ENCODE measurements around the gene PI3. TPM values are rescaled to one million over a fixed set of nuclear protein-coding genes. Genes with fewer than 3 reads are reported as not detected.
A peak's percentile ranks its signal among the peaks of the same experiment; 100 is the strongest.
"Not testable (repeated sequence)": the region's sequence is repeated elsewhere in the genome, so short reads cannot be mapped to it uniquely, and the experiment has no call there.

The PI3 gene, protein sequence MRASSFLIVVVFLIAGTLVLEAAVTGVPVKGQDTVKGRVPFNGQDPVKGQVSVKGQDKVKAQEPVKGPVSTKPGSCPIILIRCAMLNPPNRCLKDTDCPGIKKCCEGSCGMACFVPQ
- total RNA-seq (2021; fragmentation: NEBNext Ultra II Directional; extraction: Animal tissue kit (Norgen Biotek cat#: 25700)) = not detected
- long read RNA-seq = 0 reads

DNA sequence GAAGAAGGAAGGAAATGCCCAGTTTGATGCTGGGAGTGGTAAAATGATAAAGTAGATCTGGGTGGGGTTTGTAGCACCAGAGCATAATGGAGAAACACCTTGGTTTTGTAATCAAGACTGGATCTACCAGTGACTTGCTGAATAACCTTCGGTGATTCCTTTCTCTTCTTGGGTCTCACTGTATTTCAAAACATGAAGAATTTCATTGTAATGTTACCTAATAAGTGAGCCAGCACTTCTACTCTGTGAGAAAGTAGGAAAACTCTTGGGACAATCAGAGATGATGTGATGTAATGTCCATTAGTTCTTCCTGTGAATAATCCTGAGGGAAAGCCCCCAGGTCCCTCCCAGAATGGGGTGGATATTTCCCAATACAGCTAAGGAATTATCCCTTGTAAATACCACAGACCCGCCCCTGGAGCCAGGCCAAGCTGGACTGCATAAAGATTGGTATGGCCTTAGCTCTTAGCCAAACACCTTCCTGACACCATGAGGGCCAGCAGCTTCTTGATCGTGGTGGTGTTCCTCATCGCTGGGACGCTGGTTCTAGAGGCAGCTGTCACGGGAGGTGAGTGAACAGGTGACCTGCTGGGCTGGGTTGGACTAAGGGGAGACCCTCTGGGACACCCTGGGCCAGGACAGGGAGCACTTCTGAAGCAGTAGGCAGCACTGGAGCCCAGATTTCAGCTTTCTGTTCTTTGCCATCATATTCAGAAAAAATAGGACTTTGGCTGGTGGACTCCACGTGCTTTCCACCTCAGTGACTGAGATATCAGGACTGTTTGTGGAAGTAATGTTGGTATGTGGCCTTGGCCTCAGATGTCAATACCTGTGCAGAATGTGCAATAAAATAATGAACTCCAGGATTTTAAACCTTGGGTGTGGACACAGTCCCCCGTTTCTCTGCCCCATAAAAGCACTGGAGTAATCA lies at the start of gene PI3:
Gene PI3, plus strand, starts transcription at position 469 of the 931 bp plus-strand sequence. Its CDS starts 21 bp downstream, at position 490.
- TF ChIP-seq, protein P1, sequence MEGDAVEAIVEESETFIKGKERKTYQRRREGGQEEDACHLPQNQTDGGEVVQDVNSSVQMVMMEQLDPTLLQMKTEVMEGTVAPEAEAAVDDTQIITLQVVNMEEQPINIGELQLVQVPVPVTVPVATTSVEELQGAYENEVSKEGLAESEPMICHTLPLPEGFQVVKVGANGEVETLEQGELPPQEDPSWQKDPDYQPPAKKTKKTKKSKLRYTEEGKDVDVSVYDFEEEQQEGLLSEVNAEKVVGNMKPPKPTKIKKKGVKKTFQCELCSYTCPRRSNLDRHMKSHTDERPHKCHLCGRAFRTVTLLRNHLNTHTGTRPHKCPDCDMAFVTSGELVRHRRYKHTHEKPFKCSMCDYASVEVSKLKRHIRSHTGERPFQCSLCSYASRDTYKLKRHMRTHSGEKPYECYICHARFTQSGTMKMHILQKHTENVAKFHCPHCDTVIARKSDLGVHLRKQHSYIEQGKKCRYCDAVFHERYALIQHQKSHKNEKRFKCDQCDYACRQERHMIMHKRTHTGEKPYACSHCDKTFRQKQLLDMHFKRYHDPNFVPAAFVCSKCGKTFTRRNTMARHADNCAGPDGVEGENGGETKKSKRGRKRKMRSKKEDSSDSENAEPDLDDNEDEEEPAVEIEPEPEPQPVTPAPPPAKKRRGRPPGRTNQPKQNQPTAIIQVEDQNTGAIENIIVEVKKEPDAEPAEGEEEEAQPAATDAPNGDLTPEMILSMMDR (IDR thresholded peaks at IDR 0.05) = no peak
- no peak for DNase-seq
- Mint-ChIP-seq H3K4me3 (no peak within 1 kb of the TSS), H3K27me3 (ENCODE audit: insufficient read depth) (peaks cover 9% of the 10 kb centered on the region), H3K4me1 (ENCODE audit: low read depth) (no peaks in the 10 kb centered on the region), H3K27ac (no peak within 1 kb of the TSS), H3K9me3 (no peaks in the 10 kb centered on the region), H3K36me3 (ENCODE audit: low read depth) (no peaks in the 10 kb centered on the region)

DNA sequence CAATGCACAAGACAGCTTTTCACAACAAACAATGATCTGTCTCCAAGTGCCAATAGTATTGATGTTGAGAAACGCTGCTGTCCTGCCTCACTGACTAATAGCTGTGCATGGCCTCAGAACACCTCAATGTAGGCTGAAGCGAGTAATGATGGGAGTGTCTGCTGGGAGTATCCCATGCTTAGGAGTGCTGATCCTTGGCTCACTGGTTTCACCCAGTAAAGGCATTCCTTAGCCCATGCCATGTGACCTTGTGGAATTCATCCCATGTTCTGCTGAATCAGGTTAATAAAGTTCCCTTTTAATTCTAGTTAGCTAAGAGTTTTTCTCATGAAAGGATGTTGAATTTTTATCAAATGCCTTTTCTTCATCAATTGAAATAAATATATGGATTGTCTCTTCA lies 46.6 kb upstream of the PI3 start:
- DNase-seq = peak; percentile 17
- TF ChIP-seq, protein P1 (IDR thresholded peaks at IDR 0.05) = no peak
- Mint-ChIP-seq H3K4me3 (no peak overlapping the region), H3K27me3 (ENCODE audit: insufficient read depth) (peaks cover 14% of the 10 kb centered on the region), H3K4me1 (ENCODE audit: low read depth) (no peaks in the 10 kb centered on the region), H3K9me3 (no peaks in the 10 kb centered on the region), H3K27ac (no peak overlapping the region), H3K36me3 (ENCODE audit: low read depth) (no peaks in the 10 kb centered on the region)

DNA sequence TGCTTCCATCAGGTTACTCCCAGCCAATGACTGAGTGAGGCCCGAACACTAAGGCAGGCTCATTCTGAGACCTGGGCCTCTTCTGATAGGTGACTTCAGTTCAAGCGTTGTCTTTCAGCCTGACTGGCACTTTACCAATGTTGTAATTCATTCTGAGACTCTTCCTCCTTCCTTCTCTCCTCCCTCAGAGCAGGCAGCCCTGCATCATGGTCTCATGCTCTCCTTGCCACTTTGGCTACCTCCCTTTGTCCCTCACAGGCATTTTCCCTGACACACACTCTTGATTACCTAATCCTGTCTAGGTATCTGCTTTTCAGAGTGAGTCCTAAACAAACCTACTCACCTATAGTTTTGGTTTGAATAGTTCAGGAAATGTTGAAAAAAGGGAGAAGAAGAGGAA lies 37.8 kb upstream of the PI3 start:
- no peak for DNase-seq
- no peaks in the 10 kb centered on the region for H3K36me3 Mint-ChIP-seq (ENCODE audit: low read depth)
- no peaks in the 10 kb centered on the region for H3K4me1 Mint-ChIP-seq (ENCODE audit: low read depth)

DNA sequence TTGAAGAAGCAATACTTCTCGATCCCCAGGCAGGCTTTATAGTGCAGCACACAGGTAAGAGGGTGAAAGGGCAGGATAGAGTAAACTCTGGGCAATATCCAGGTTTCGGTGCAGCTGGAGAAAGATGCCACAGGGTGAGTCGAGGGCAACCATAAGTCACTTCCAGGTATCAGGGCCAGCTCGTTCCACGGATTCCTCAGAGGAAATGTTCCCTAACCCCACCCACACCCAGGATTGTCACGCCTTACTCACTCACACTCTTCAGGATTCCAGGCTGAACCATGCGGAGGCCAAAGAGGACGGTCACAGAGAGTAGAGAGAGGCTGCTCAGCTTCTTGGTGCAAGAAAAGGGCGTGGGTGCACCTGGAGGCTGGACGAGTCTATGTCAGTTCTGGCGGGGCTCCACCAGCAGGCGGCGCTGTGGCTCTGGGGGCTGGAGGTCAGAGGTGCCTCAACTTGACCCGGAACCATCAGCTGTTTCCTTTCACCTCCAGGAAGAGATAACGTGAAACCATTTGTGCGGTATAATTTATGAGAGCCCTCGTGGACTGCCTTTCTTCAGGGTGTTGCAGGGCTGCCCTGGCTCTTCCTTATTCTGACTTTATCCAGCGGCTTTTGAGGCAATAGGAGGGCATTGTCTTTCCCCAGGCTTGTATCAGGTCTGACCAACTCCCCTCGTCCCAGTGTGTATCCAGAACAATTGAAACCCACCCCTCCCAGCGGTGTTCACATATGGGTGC lies 36.0 kb upstream of the PI3 start:
- Mint-ChIP-seq H3K27me3 (ENCODE audit: insufficient read depth) (peaks cover 13% of the 10 kb centered on the region), H3K36me3 (ENCODE audit: low read depth) (no peaks in the 10 kb centered on the region), H3K27ac (no peak overlapping the region), H3K4me1 (ENCODE audit: low read depth) (no peaks in the 10 kb centered on the region), H3K9me3 (no peaks in the 10 kb centered on the region), H3K4me3 (no peak overlapping the region)
- TF ChIP-seq, protein P1 (IDR thresholded peaks at IDR 0.05) = peak; percentile 88
- no peak for DNase-seq

More for the DNA sequence above, 37.8 kb upstream of the PI3 start:
- H3K27ac Mint-ChIP-seq = no peak overlapping the region
- H3K9me3 Mint-ChIP-seq = no peaks in the 10 kb centered on the region
- TF ChIP-seq, protein P1 (IDR thresholded peaks at IDR 0.05) = no peak
- peaks cover 11% of the 10 kb centered on the region for H3K27me3 Mint-ChIP-seq (ENCODE audit: insufficient read depth)
- H3K4me3 Mint-ChIP-seq = no peak overlapping the region

DNA sequence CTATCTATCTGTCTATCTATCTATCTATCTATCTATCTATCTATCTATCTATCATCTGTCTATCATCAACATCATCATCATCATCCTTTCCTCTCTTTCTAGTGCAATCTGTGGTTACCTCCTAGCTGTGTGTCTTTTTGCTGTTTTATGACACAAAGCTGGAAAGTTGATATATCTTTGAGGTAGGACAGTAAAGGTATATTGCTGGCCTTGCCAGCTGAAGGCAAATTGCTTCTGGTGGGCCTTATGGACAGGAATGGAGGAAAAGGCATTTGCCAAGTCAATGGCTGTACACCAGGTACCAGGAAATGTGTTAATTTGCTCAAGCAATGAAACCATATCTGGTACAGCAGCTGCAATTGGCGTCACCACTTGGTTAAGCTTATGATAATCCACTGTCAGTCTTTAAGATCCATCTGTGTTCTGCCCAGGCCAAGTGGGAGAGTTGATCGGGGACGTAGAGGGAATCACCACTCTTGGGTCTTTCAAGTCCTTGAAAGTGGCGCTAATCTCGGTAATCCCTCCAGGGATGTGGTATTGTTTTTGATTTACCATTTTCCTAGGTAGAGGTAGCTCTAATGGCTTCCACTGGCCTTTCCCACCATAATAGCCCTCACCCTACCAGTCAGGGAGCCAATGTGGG lies 34.8 kb upstream of the PI3 start:
- DNase-seq; H3K27ac Mint-ChIP-seq; H3K36me3 Mint-ChIP-seq (ENCODE audit: low read depth); H3K4me3 Mint-ChIP-seq; H3K9me3 Mint-ChIP-seq; H3K4me1 Mint-ChIP-seq (ENCODE audit: low read depth): not testable (repeated sequence)
- peaks cover 12% of the 10 kb centered on the region for H3K27me3 Mint-ChIP-seq (ENCODE audit: insufficient read depth)
